ENCODE data around the gene ERC2.

The ERC2 gene

GRCh38 chr3:55483196-55484095, 984.8 kb downstream of the ERC2 start:
- Histone ChIP-seq H4K8ac (ENCODE audit: low read depth, low read length) (peak overlapping the region; percentile 8), H2BK120ac (ENCODE audit: insufficient read depth, low read length, poor library complexity) (no peak overlapping the region), H3K36me3 (ENCODE audit: control insufficient read depth in 1 of 2, insufficient read depth in 2 of 2, low read length in 2 of 2) (peaks cover 2 to 8% of the 10 kb centered on the region in 2 experiments), H3K4me3 (ENCODE audit: low read depth, low read length) (peak overlapping the region; percentile 19), H2AK5ac (ENCODE audit: low read length) (peak overlapping the region; percentile 12), H3K9me3 (ENCODE audit: insufficient read depth, low read depth, low read length) (peaks cover 1% of the 10 kb centered on the region), H3K4me2 (ENCODE audit: low read length) (peak overlapping the region; percentile 59), H3K18ac (ENCODE audit: low read length) (peak overlapping the region; percentile 10), H3K4me1 (ENCODE audit: control insufficient read depth in 1 of 2, insufficient read depth in 2 of 2, low read length in 2 of 2) (peaks cover 29 to 34% of the 10 kb centered on the region in 2 experiments), H2AFZ (ENCODE audit: insufficient read depth, low read length, poor library complexity) (no peak overlapping the region), H3K4ac (ENCODE audit: low read depth, low read length) (no peak overlapping the region), H4K91ac (ENCODE audit: low read depth, low read length) (peak overlapping the region; percentile 71), H3K27me3 (ENCODE audit: insufficient read depth, low read length) (peaks cover 8% of the 10 kb centered on the region), H4K12ac (ENCODE audit: low read depth, low read length) (no peak overlapping the region), H3K23ac (ENCODE audit: low read length) (no peak overlapping the region), H3K9ac (ENCODE audit: low read length) (no peak overlapping the region), H3K79me1 (ENCODE audit: low read length) (peaks cover 40% of the 10 kb centered on the region), H2BK12ac (ENCODE audit: low read length) (peak overlapping the region; percentile 10), H3K79me2 (ENCODE audit: control insufficient read depth, insufficient read depth, low read length, poor library complexity) (peaks cover 27% of the 10 kb centered on the region), H3K27ac (ENCODE audit: low read depth, low read length) (no peak overlapping the region), H2BK5ac (ENCODE audit: low read depth, low read length, poor library complexity) (no peak overlapping the region), H3K14ac (ENCODE audit: low read length) (peak overlapping the region; percentile 30)
- WGBS (ENCODE audit: extremely low coverage, insufficient coverage, insufficient read length), result no CpG with 5 or more reads among the region's 40 CpGs
- DNase-seq, result no peak

GRCh38 chr3:55482496-55483195, 985.6 kb downstream of the ERC2 start:
- no peak overlapping the region for H2BK5ac ChIP-seq (ENCODE audit: low read depth, low read length, poor library complexity)
- no peak overlapping the region for H4K12ac ChIP-seq (ENCODE audit: low read depth, low read length)
- H2AK5ac ChIP-seq (ENCODE audit: low read length), result no peak overlapping the region
- H3K27ac ChIP-seq (ENCODE audit: low read depth, low read length), result no peak overlapping the region
- no peak overlapping the region for H3K9ac ChIP-seq (ENCODE audit: low read length)
- H3K14ac ChIP-seq (ENCODE audit: low read length), result no peak overlapping the region
- no CpG with 5 or more reads among the region's 38 CpGs for WGBS (ENCODE audit: extremely low coverage, insufficient coverage, insufficient read length)
- H3K36me3 ChIP-seq (ENCODE audit: control insufficient read depth in 1 of 2, insufficient read depth in 2 of 2, low read length in 2 of 2), result peaks cover 2 to 8% of the 10 kb centered on the region in 2 experiments
- H3K4me1 ChIP-seq (ENCODE audit: control insufficient read depth in 1 of 2, insufficient read depth in 2 of 2, low read length in 2 of 2), result peaks cover 29 to 33% of the 10 kb centered on the region in 2 experiments
- H3K23ac ChIP-seq (ENCODE audit: low read length), result no peak overlapping the region
- peak overlapping the region; percentile 59 for H3K4me2 ChIP-seq (ENCODE audit: low read length)
- H3K4me3 ChIP-seq (ENCODE audit: low read depth, low read length), result peak overlapping the region; percentile 62
- peaks cover 8% of the 10 kb centered on the region for H3K27me3 ChIP-seq (ENCODE audit: insufficient read depth, low read length)
- peaks cover 1% of the 10 kb centered on the region for H3K9me3 ChIP-seq (ENCODE audit: insufficient read depth, low read depth, low read length)
- peaks cover 34% of the 10 kb centered on the region for H3K79me1 ChIP-seq (ENCODE audit: low read length)
- peak overlapping the region; percentile 10 for H2BK12ac ChIP-seq (ENCODE audit: low read length)
- H2AFZ ChIP-seq (ENCODE audit: insufficient read depth, low read length, poor library complexity), result no peak overlapping the region
- DNase-seq, result no peak
- H2BK120ac ChIP-seq (ENCODE audit: insufficient read depth, low read length, poor library complexity), result peak overlapping the region; percentile 3
- H3K18ac ChIP-seq (ENCODE audit: low read length), result peak overlapping the region; percentile 36
- H3K79me2 ChIP-seq (ENCODE audit: control insufficient read depth, insufficient read depth, low read length, poor library complexity), result peaks cover 22% of the 10 kb centered on the region
- H3K4ac ChIP-seq (ENCODE audit: low read depth, low read length), result no peak overlapping the region
- H4K91ac ChIP-seq (ENCODE audit: low read depth, low read length), result peak overlapping the region; percentile 16
- H4K8ac ChIP-seq (ENCODE audit: low read depth, low read length), result peak overlapping the region; percentile 8

GRCh38 chr3:55481744-55482495, 986.3 kb downstream of the ERC2 start:
- H3K27ac ChIP-seq (ENCODE audit: low read depth, low read length), result no peak overlapping the region
- H3K27me3 ChIP-seq (ENCODE audit: insufficient read depth, low read length), result peaks cover 8% of the 10 kb centered on the region
- H4K8ac ChIP-seq (ENCODE audit: low read depth, low read length), result peak overlapping the region; percentile 5
- peak overlapping the region; percentile 23 for H2BK120ac ChIP-seq (ENCODE audit: insufficient read depth, low read length, poor library complexity)
- peak overlapping the region; percentile 10 for H3K4me3 ChIP-seq (ENCODE audit: low read depth, low read length)
- DNase-seq, result no peak
- H4K12ac ChIP-seq (ENCODE audit: low read depth, low read length), result no peak overlapping the region
- H3K4me1 ChIP-seq (ENCODE audit: control insufficient read depth in 1 of 2, insufficient read depth in 2 of 2, low read length in 2 of 2), result peaks cover 31 to 33% of the 10 kb centered on the region in 2 experiments
- H3K36me3 ChIP-seq (ENCODE audit: control insufficient read depth in 1 of 2, insufficient read depth in 2 of 2, low read length in 2 of 2), result peaks cover 5 to 11% of the 10 kb centered on the region in 2 experiments
- peaks cover 16% of the 10 kb centered on the region for H3K79me2 ChIP-seq (ENCODE audit: control insufficient read depth, insufficient read depth, low read length, poor library complexity)
- peak overlapping the region; percentile 28 for H2AK5ac ChIP-seq (ENCODE audit: low read length)
- H3K18ac ChIP-seq (ENCODE audit: low read length), result peak overlapping the region; percentile 15
- peak overlapping the region; percentile 59 for H3K4me2 ChIP-seq (ENCODE audit: low read length)
- peak overlapping the region; percentile 24 for H2BK12ac ChIP-seq (ENCODE audit: low read length)
- no peak overlapping the region for H3K23ac ChIP-seq (ENCODE audit: low read length)
- peaks cover 1% of the 10 kb centered on the region for H3K9me3 ChIP-seq (ENCODE audit: insufficient read depth, low read depth, low read length)
- no CpG with 5 or more reads among the region's 37 CpGs for WGBS (ENCODE audit: extremely low coverage, insufficient coverage, insufficient read length)
- peak overlapping the region; percentile 18 for H3K14ac ChIP-seq (ENCODE audit: low read length)
- no peak overlapping the region for H2AFZ ChIP-seq (ENCODE audit: insufficient read depth, low read length, poor library complexity)
- peaks cover 27% of the 10 kb centered on the region for H3K79me1 ChIP-seq (ENCODE audit: low read length)
- H3K4ac ChIP-seq (ENCODE audit: low read depth, low read length), result peak overlapping the region; percentile 4
- H3K9ac ChIP-seq (ENCODE audit: low read length), result no peak overlapping the region
- no peak overlapping the region for H2BK5ac ChIP-seq (ENCODE audit: low read depth, low read length, poor library complexity)
- peak overlapping the region; percentile 16 for H4K91ac ChIP-seq (ENCODE audit: low read depth, low read length)
